Panc1 (cell line): Measurements from ENCODE around the gene KLK7. TPM values are rescaled to one million over a fixed set of nuclear protein-coding genes. Genes with fewer than 3 reads are reported as not detected.

ENCODE experiments used
- ATAC-seq: fragments of 200-7000 bp; cut with Tn5 transposase; 2 replicates; pipeline ENCODE4 v1.9.1; 2020; ENCODE audit warnings: mild to moderate bottlenecking, moderate library complexity
- BruUV-seq: library from RNA; stranded (reverse); fragments of 400-500 nt; replicated peaks from 2 replicates; lab custom pipeline; 2021; lab: Mats Ljungman, UMichigan
- CTCF ChIA-PET: fragments of 300-600 bp; sonication (Branson Sonifier 250); formaldehyde crosslinking; loops from one replicate; lab custom pipeline; 2022; ENCODE audit warnings: antibody characterized with exemption; lab: Charles Lee
- POLR2A ChIA-PET: fragments of 300-600 bp; sonication (Branson Sonifier 250); formaldehyde crosslinking; loops from one replicate; lab custom pipeline; 2022; ENCODE audit warnings: antibody characterized with exemption; lab: Charles Lee
- DNase-seq: peaks from one replicate; pipeline ENCODE4 v3.0.0-alpha.2; 2010; ENCODE audit warnings: low read depth, low spot score
- H3K27ac ChIP-seq: 2 replicates; pipeline ENCODE4 v1.5.1; 2011; ENCODE audit warnings: mild to moderate bottlenecking, low read length, inconsistent platforms
- H3K27me3 ChIP-seq: fragments of 200-500 bp; sonication (Bioruptor generic); 2 replicates; pipeline ENCODE4 v1.6.0; 2014; ENCODE audit warnings: low read length, inconsistent platforms; ENCODE audit not compliant: control insufficient read depth, insufficient read depth
- H3K36me3 ChIP-seq: fragments of 200-500 bp; sonication (Bioruptor generic); 2 replicates; pipeline ENCODE4 v1.5.1; 2014; ENCODE audit warnings: inconsistent platforms, mild to moderate bottlenecking, low read length, moderate library complexity; ENCODE audit not compliant: control insufficient read depth, insufficient read depth
- H3K4me1 ChIP-seq: 2 replicates; pipeline ENCODE4 v1.5.1; 2011; ENCODE audit warnings: inconsistent platforms, mild to moderate bottlenecking, low read length, moderate library complexity; ENCODE audit not compliant: control insufficient read depth, insufficient read depth
- H3K4me3 ChIP-seq, 2 experiments: 2 replicates each; pipeline ENCODE4 v1.5.1; 2011 to 2012; ENCODE audit warnings: low read depth in 2 of 2, low read length in 2 of 2, mild to moderate bottlenecking in 2 of 2, inconsistent platforms in 1 of 2, moderate library complexity in 1 of 2
- H3K9me3 ChIP-seq: fragments of 200-500 bp; sonication (Bioruptor generic); 2 replicates; pipeline ENCODE4 v1.5.1; 2014; ENCODE audit warnings: low read depth, mild to moderate bottlenecking, inconsistent platforms, low read length, moderate library complexity; ENCODE audit not compliant: control insufficient read depth, insufficient read depth
- POLR2AphosphoS5 ChIP-seq: IDR thresholded peaks from 2 replicates; pipeline ENCODE4 v1.6.1; 2012; ENCODE audit warnings: mild to moderate bottlenecking, low read depth, low read length, moderate library complexity
- REST ChIP-seq, 2 experiments: IDR thresholded peaks; 2 replicates each; pipeline ENCODE4 v1.6.1; 2011 to 2012; ENCODE audit warnings: low read depth in 2 of 2, control low read depth in 1 of 2, low read length in 1 of 2, mild to moderate bottlenecking in 1 of 2, moderate library complexity in 1 of 2; ENCODE audit not compliant: insufficient read depth in 1 of 2
- SIN3A ChIP-seq: IDR thresholded peaks from 2 replicates; pipeline ENCODE4 v1.6.1; 2012; ENCODE audit warnings: low read depth, mild to moderate bottlenecking, low read length, moderate library complexity, borderline replicate concordance; ENCODE audit not compliant: insufficient read depth
- TCF7L2 ChIP-seq: IDR thresholded peaks from 2 replicates; pipeline ENCODE4 v1.6.1; 2011; ENCODE audit warnings: mild to moderate bottlenecking, low read depth, low read length, inconsistent platforms
- in situ Hi-C: cut with HindIII; loops from 2 replicates; pipeline ENCODE4 v1.10.0; 2016; ENCODE audit warnings: low sequenced_read_pairs, low pct_unique_long_range_greater_than_20kb
- intact Hi-C: fragments of 100-400 bp; cut with micrococcal nuclease; formaldehyde crosslinking; loops from one replicate; pipeline ENCODE4 v1.10.0; 2022; ENCODE audit not compliant: unreplicated experiment
- total RNA-seq: library from RNA; stranded (reverse); gene quantifications from one replicate; pipeline ENCODE4 v1.2.1, GENCODE V29; 2021; ENCODE audit not compliant: unreplicated experiment
- TF ChIP-seq, protein P1 (sequence below): fragments of 450-650 bp; IDR thresholded peaks from 2 replicates; pipeline ENCODE4 v1.5.1; 2017; ENCODE audit warnings: mild to moderate bottlenecking

KLK7 gene
- total RNA-seq, 1 experiment from 2014 or later = not detected

GRCh38 chr19:51025809-51026553, 42.3 kb upstream of the KLK7 start:
- in situ Hi-C loops (no loop called here), intact Hi-C loops (no loop called here)

GRCh38 chr19:51025401-51025800, 41.7 kb upstream of the KLK7 start:
- TF ChIP-seq, protein P1, sequence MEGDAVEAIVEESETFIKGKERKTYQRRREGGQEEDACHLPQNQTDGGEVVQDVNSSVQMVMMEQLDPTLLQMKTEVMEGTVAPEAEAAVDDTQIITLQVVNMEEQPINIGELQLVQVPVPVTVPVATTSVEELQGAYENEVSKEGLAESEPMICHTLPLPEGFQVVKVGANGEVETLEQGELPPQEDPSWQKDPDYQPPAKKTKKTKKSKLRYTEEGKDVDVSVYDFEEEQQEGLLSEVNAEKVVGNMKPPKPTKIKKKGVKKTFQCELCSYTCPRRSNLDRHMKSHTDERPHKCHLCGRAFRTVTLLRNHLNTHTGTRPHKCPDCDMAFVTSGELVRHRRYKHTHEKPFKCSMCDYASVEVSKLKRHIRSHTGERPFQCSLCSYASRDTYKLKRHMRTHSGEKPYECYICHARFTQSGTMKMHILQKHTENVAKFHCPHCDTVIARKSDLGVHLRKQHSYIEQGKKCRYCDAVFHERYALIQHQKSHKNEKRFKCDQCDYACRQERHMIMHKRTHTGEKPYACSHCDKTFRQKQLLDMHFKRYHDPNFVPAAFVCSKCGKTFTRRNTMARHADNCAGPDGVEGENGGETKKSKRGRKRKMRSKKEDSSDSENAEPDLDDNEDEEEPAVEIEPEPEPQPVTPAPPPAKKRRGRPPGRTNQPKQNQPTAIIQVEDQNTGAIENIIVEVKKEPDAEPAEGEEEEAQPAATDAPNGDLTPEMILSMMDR = no peak
- TF ChIP-seq TCF7L2 (no peak), REST (IDR thresholded peaks at IDR 0.05; ENCODE audit: insufficient read depth in 1 of 2, low read depth in 2 of 2, low read length in 1 of 2) (no peak), SIN3A (no peak), POLR2AphosphoS5 (no peak)
- POLR2A ChIA-PET = no interaction called here
- Histone ChIP-seq H3K4me3 (no peak overlapping the region), H3K9me3 (no peaks in the 10 kb centered on the region), H3K4me1 (peaks cover 3% of the 10 kb centered on the region; the same call in 1 of the 2 replicates), H3K27me3 (no peaks in the 10 kb centered on the region), H3K36me3 (no peaks in the 10 kb centered on the region), H3K27ac (no peak overlapping the region)
- in situ Hi-C loops = no loop called here
- ATAC-seq (no peak), DNase-seq (no peak)
- intact Hi-C loops = no loop called here
- no TSS peak for BruUV-seq
- CTCF ChIA-PET = no interaction called here

More at GRCh38 chr19:51025809-51026553, 42.3 kb upstream of the KLK7 start:
- CTCF ChIA-PET = no interaction called here
- Histone ChIP-seq H3K9me3 (no peaks in the 10 kb centered on the region), H3K27me3 (no peaks in the 10 kb centered on the region), H3K4me3 (no peak overlapping the region), H3K4me1 (peaks cover 3% of the 10 kb centered on the region; the same call in 1 of the 2 replicates), H3K27ac (no peak overlapping the region), H3K36me3 (no peaks in the 10 kb centered on the region)
- no TSS peak for BruUV-seq
- no peak for ATAC-seq
- TF ChIP-seq SIN3A = no peak
- no peak for TF ChIP-seq POLR2AphosphoS5
- TF ChIP-seq TCF7L2 = no peak
- TF ChIP-seq REST (IDR thresholded peaks at IDR 0.05; ENCODE audit: insufficient read depth in 1 of 2, low read depth in 2 of 2, low read length in 1 of 2) = no peak
- TF ChIP-seq, protein P1 = no peak
- no peak for DNase-seq
- POLR2A ChIA-PET = no interaction called here
